PC-9 (cell line): ENCODE results near the gene ELMOD2. TPM values are rescaled to one million over a fixed set of nuclear protein-coding genes. Genes with fewer than 3 reads are reported as not detected.
A peak's percentile ranks its signal among the peaks of the same experiment; 100 is the strongest.

Experiments
- BruUV-seq: library from RNA; stranded (reverse); fragments of 400-500 nt; replicated peaks from 2 replicates; lab custom pipeline; 2021; lab: Mats Ljungman, UMichigan
- CTCF ChIA-PET: fragments of 300-600 bp; sonication (Branson Sonifier 250); formaldehyde crosslinking; loops from one replicate; lab custom pipeline; 2022; ENCODE audit warnings: antibody characterized with exemption; lab: Charles Lee
- POLR2A ChIA-PET: fragments of 300-600 bp; sonication (Branson Sonifier 250); formaldehyde crosslinking; loops from one replicate; lab custom pipeline; 2022; ENCODE audit warnings: antibody characterized with exemption; ENCODE audit not compliant: unreplicated experiment; lab: Charles Lee
- DNase-seq, 2 experiments: peaks; one replicate each; pipeline versions ENCODE4 v3.0.0 to v3.0.0-alpha.2; 2015 to 2022; ENCODE audit warnings: mixed read lengths in 1 of 2
- H2AFZ ChIP-seq: fragments of 200-600 bp; sonication (generic); 2 replicates; pipeline ENCODE4 v1.8.1; 2017; ENCODE audit warnings: antibody characterized with exemption
- H3F3A ChIP-seq: fragments of 200-600 bp; sonication (generic); 2 replicates; pipeline ENCODE4 v1.8.1; 2017; ENCODE audit warnings: antibody characterized with exemption, mild to moderate bottlenecking, low read depth; ENCODE audit not compliant: insufficient read depth
- H3K27ac ChIP-seq: fragments of 200-600 bp; sonication (generic); 2 replicates; pipeline ENCODE4 v1.6.1; 2016; ENCODE audit warnings: mixed run types
- H3K27me3 ChIP-seq: fragments of 200-600 bp; sonication (generic); 2 replicates; pipeline ENCODE4 v1.6.1; 2016; ENCODE audit warnings: low read depth, mixed run types; ENCODE audit not compliant: insufficient read depth
- H3K36me3 ChIP-seq: fragments of 200-600 bp; sonication (generic); 2 replicates; pipeline ENCODE4 v1.6.1; 2016; ENCODE audit warnings: low read depth, mixed run types
- H3K4me1 ChIP-seq: fragments of 200-600 bp; sonication (generic); replicated peaks from 2 replicates; pipeline ENCODE4 v1.6.1; 2016; ENCODE audit warnings: mixed run types; ENCODE audit not compliant: insufficient read depth
- H3K4me2 ChIP-seq: fragments of 200-600 bp; sonication (generic); 2 replicates; pipeline ENCODE4 v1.6.1; 2017; ENCODE audit warnings: mixed run types
- H3K4me3 ChIP-seq: fragments of 200-600 bp; sonication (generic); 2 replicates; pipeline ENCODE4 v1.6.1; 2016; ENCODE audit warnings: mixed run types
- H3K79me2 ChIP-seq: fragments of 200-600 bp; sonication (generic); 2 replicates; pipeline ENCODE4 v1.6.1; 2017; ENCODE audit warnings: low read depth, mixed run types
- H3K9me2 ChIP-seq: fragments of 200-600 bp; sonication (generic); 2 replicates; pipeline ENCODE4 v1.8.1; 2017; ENCODE audit warnings: mild to moderate bottlenecking; ENCODE audit not compliant: insufficient read depth
- H3K9me3 ChIP-seq: fragments of 200-600 bp; sonication (generic); 2 replicates; pipeline ENCODE4 v1.8.1; 2016; ENCODE audit warnings: low read depth; ENCODE audit not compliant: insufficient read depth
- H4K20me1 ChIP-seq: fragments of 200-600 bp; sonication (generic); 2 replicates; pipeline ENCODE4 v1.8.1; 2017; ENCODE audit not compliant: insufficient read depth
- EZH2 ChIP-seq: fragments of 200-600 bp; sonication (generic); IDR thresholded peaks from 2 replicates; pipeline ENCODE4 v1.8.0; 2017; ENCODE audit warnings: antibody characterized with exemption, low read depth
- intact Hi-C: fragments of 100-400 bp; cut with micrococcal nuclease; formaldehyde crosslinking; loops from one replicate; pipeline ENCODE4 v1.10.0; 2022; ENCODE audit not compliant: unreplicated experiment
- total RNA-seq: library from RNA; stranded (reverse); gene quantifications from 2 replicates; pipeline ENCODE4 v1.2.3, GENCODE V29; 2021
- TF ChIP-seq, protein P1 (sequence below): fragments of 200-600 bp; sonication (generic); conservative IDR thresholded peaks from 2 replicates; pipeline ENCODE4 v1.6.1; 2017; ENCODE audit warnings: mixed run types, antibody characterized with exemption, mild to moderate bottlenecking, moderate library complexity

The ELMOD2 gene
- total RNA-seq, 1 experiment from 2014 or later, result 29.9 TPM

DNA sequence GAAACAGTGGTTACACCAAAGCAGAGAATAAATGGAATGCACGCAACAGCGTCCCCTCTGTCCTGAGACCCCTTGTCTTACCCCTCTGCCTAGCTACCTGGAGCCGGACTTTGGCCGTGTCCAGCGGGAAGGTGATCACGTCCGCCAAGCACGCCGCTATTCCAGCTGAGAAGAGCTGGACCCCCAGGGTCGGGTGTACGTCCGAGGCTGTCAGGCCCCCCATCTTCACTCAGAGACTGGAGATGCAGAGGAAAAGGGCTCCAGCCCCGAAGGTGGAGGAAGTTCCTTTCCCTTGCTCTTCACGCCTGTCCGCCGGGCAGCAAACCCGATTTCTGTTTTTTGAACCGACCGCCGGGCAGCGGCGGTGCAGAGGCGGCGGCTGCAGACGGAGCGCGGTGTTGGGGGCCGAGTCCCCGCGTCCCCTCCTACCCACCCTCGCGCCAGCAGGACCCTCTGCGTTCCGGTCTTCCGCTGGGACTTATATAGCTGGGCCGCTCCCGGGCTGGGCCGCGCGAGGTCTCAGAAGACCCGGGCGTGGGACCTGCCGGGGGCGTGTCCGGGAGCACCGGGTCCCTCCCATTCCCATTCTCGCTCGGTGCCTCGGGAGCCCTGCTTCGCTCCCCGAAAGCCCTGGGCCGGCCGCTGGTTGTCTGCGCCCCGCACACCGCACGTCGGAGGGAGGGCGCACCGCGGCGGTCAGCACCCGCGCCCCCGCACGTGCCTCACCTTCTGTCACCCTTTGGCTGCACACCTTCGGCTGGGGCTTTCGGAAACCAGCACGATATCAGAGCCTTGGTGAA is 44.7 kb downstream of the ELMOD2 start, which contains the start of gene UCP1:
Gene UCP1, minus strand, starts transcription at position 455 of the 800 bp plus-strand sequence. Its CDS starts 232 bp downstream, at position 223.
- peak within 1 kb of the TSS; percentile 8; the same call in 1 of the 2 replicates for H3K4me3 ChIP-seq
- H3K4me1 ChIP-seq, result no peaks in the 10 kb centered on the region
- no peak for TF ChIP-seq EZH2
- TF ChIP-seq, protein P1, sequence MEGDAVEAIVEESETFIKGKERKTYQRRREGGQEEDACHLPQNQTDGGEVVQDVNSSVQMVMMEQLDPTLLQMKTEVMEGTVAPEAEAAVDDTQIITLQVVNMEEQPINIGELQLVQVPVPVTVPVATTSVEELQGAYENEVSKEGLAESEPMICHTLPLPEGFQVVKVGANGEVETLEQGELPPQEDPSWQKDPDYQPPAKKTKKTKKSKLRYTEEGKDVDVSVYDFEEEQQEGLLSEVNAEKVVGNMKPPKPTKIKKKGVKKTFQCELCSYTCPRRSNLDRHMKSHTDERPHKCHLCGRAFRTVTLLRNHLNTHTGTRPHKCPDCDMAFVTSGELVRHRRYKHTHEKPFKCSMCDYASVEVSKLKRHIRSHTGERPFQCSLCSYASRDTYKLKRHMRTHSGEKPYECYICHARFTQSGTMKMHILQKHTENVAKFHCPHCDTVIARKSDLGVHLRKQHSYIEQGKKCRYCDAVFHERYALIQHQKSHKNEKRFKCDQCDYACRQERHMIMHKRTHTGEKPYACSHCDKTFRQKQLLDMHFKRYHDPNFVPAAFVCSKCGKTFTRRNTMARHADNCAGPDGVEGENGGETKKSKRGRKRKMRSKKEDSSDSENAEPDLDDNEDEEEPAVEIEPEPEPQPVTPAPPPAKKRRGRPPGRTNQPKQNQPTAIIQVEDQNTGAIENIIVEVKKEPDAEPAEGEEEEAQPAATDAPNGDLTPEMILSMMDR, result no peak
- no peak within 1 kb of the TSS for H3K27ac ChIP-seq
- peaks cover 4% of the 10 kb centered on the region; the same call in 1 of the 2 replicates for H3K27me3 ChIP-seq
- ChIA-PET CTCF (no interaction called here), POLR2A (no interaction called here)
- BruUV-seq, result no TSS peak
- intact Hi-C loops, result no loop called here
- DNase-seq, result peak in 1 of 2 experiments; percentile 27
- H3K79me2 ChIP-seq, result no peaks in the 10 kb centered on the region
- H4K20me1 ChIP-seq, result no peaks in the 10 kb centered on the region
- H2AFZ ChIP-seq, result no peak within 1 kb of the TSS
- H3K9me2 ChIP-seq, result no peaks in the 10 kb centered on the region
- H3K9me3 ChIP-seq, result no peaks in the 10 kb centered on the region
- H3K4me2 ChIP-seq, result peak within 1 kb of the TSS; percentile 26; the same call in 1 of the 2 replicates
- H3F3A ChIP-seq, result no peaks in the 10 kb centered on the region
- H3K36me3 ChIP-seq, result no peaks in the 10 kb centered on the region

DNA sequence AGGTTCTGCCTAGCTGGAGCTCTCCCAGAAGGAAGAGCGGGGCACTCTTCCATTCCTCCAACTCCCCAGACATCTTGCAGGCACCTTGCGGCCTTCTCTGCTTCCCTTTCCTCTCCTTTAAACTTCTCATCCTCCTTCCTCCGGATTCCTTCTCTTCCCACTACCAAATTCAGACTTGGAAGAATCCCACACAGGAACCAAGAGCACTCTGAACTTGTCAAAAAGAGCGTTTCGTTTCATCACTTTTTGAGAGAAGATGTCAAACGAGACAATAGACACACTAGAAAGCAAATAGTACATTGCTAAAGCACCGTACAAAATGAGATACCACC is 45.3 kb downstream of the ELMOD2 start:
- H3K9me3 ChIP-seq, result no peaks in the 10 kb centered on the region
- no TSS peak for BruUV-seq
- CTCF ChIA-PET, result no interaction called here
- TF ChIP-seq, protein P1, result no peak
- TF ChIP-seq EZH2, result no peak
- POLR2A ChIA-PET, result no interaction called here
- no peaks in the 10 kb centered on the region for H3K4me1 ChIP-seq
- peaks cover 4% of the 10 kb centered on the region; the same call in 1 of the 2 replicates for H3K27me3 ChIP-seq
- no peak overlapping the region for H3K27ac ChIP-seq
- no peak for DNase-seq
- intact Hi-C loops, result no loop called here
- H3K79me2 ChIP-seq, result no peaks in the 10 kb centered on the region
- H3K4me2 ChIP-seq, result peak overlapping the region; percentile 26; the same call in 1 of the 2 replicates
- no peaks in the 10 kb centered on the region for H4K20me1 ChIP-seq
- no peaks in the 10 kb centered on the region for H3K9me2 ChIP-seq
- H3K4me3 ChIP-seq, result no peak overlapping the region
- H3F3A ChIP-seq, result no peaks in the 10 kb centered on the region
- no peaks in the 10 kb centered on the region for H3K36me3 ChIP-seq
- H2AFZ ChIP-seq, result no peak overlapping the region

DNA sequence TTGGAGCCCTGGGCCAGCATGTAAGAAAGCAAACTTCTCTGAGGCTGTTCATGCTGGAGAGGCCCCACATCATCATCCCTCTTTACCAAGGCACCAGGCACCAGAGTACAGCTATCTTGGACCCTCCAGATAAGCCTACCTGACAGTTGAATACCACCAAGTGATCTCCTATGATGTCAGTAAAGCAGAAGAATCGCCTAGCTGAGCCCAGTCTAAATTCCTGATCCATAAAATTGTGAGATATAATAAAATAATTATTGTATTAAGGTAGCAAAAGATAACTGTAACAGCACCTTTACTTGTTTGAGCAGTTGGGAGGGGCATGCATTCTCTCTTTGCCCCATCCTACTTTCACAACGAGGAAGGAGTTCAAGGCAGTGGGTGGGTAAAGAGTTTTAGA is 47.7 kb downstream of the ELMOD2 start:
- Histone ChIP-seq H3F3A (no peaks in the 10 kb centered on the region), H3K4me3 (no peak overlapping the region), H4K20me1 (no peaks in the 10 kb centered on the region), H3K9me2 (no peaks in the 10 kb centered on the region), H3K9me3 (no peaks in the 10 kb centered on the region), H2AFZ (no peak overlapping the region), H3K4me2 (no peak overlapping the region), H3K36me3 (no peaks in the 10 kb centered on the region), H3K27me3 (peaks cover 4% of the 10 kb centered on the region; the same call in 1 of the 2 replicates), H3K27ac (no peak overlapping the region), H3K79me2 (no peaks in the 10 kb centered on the region), H3K4me1 (no peaks in the 10 kb centered on the region)
- DNase-seq, result no peak
- ChIA-PET POLR2A (no interaction called here), CTCF (no interaction called here)
- no TSS peak for BruUV-seq
- intact Hi-C loops, result no loop called here
- TF ChIP-seq, protein P1, result no peak
- TF ChIP-seq EZH2, result no peak
